Measurements from ENCODE around the gene FAM120B.

FAM120B gene

GRCh38 chr6:170366248-170366960 is 59.8 kb downstream of the FAM120B start:
- TF ChIP-seq GATA2 (IDR thresholded peaks at IDR 0.05; ENCODE audit: low read depth, low read length): no peak
- no peak for TF ChIP-seq GATA3 (IDR thresholded peaks at IDR 0.05; ENCODE audit: low read depth, low read length)

GRCh38 chr6:170367241-170367640 is 60.7 kb downstream of the FAM120B start:
- TF ChIP-seq GATA3 (IDR thresholded peaks at IDR 0.05; ENCODE audit: low read depth, low read length) (no peak), GATA2 (IDR thresholded peaks at IDR 0.05; ENCODE audit: low read depth, low read length) (no peak)

DNA sequence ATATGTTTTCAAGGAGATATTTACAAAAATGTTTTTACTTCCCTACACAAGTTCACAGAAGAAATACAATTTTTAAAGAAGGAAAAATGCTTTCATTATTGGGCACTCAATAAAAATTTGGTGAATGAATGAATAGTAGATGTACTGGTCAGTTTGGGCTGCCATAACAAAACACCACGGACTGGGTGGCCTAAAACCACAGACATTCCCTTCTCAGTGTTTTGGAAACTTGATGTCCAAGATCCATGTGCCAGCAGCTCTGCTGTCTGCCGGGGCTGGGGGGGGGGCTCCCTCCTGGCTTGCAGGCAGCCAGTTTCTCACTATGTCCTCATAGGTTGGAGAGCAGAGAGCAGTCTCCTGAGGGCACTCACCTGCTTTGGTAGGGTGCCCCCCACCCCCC is 62.0 kb downstream of the FAM120B start:
- TF ChIP-seq GATA3 (IDR thresholded peaks at IDR 0.05; ENCODE audit: low read depth, low read length) (no peak), GATA2 (IDR thresholded peaks at IDR 0.05; ENCODE audit: low read depth, low read length) (no peak)

GRCh38 chr6:170369403-170369802 is 62.8 kb downstream of the FAM120B start:
- TF ChIP-seq GATA2 (IDR thresholded peaks at IDR 0.05; ENCODE audit: low read depth, low read length) (no peak), GATA3 (IDR thresholded peaks at IDR 0.05; ENCODE audit: low read depth, low read length) (no peak)

DNA sequence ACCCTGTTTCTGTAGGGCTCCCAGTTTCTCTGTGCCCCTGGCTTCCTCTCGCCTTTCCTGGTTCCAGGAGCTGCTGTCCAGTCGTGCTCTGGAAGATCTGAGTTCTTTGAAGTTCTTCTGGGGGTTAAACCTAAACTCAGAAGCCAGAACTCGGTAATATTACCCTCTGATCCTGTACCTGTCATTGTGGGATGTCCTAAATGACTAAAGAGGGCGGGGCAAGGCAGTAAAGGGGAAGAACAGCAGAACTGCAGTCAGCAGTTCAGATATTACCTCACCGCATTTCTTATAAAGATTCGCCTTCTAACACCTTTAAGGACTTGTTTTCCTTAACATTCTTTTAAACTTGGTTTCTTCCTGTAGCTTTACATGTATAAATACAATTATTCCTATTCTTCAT is 63.9 kb downstream of the FAM120B start:
- no peak for TF ChIP-seq GATA2 (IDR thresholded peaks at IDR 0.05; ENCODE audit: low read depth, low read length)
- no peak for TF ChIP-seq GATA3 (IDR thresholded peaks at IDR 0.05; ENCODE audit: low read depth, low read length)

DNA sequence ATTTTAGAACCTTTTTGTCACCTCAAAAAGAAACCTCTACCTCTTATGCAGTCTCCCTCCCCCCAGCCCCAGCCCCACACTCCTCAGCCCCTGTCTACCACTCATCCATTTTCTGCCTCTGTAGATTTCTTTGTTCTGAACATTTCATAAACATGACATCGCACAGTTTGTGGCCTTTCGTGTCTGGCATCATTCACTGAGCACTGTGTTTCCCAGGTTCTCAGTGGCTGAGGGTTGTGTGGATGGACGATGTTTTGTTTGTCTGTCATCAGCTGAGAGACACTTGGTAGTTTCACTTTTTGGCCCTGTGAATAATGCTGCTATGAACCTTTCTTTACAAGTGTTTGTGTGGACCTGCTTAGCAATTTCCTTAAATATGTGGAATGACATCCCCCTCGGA is 64.5 kb downstream of the FAM120B start:
- TF ChIP-seq GATA3 (IDR thresholded peaks at IDR 0.05; ENCODE audit: low read depth, low read length) (no peak), GATA2 (IDR thresholded peaks at IDR 0.05; ENCODE audit: low read depth, low read length) (no peak)

GRCh38 chr6:170371588-170371987 is 65.0 kb downstream of the FAM120B start:
- TF ChIP-seq GATA2 (IDR thresholded peaks at IDR 0.05; ENCODE audit: low read depth, low read length) (no peak), GATA3 (IDR thresholded peaks at IDR 0.05; ENCODE audit: low read depth, low read length) (no peak)

GRCh38 chr6:170372380-170373325 is 66.1 kb downstream of the FAM120B start:
- TF ChIP-seq GATA3 (IDR thresholded peaks at IDR 0.05; ENCODE audit: low read depth, low read length) (no peak), GATA2 (IDR thresholded peaks at IDR 0.05; ENCODE audit: low read depth, low read length) (no peak)

DNA sequence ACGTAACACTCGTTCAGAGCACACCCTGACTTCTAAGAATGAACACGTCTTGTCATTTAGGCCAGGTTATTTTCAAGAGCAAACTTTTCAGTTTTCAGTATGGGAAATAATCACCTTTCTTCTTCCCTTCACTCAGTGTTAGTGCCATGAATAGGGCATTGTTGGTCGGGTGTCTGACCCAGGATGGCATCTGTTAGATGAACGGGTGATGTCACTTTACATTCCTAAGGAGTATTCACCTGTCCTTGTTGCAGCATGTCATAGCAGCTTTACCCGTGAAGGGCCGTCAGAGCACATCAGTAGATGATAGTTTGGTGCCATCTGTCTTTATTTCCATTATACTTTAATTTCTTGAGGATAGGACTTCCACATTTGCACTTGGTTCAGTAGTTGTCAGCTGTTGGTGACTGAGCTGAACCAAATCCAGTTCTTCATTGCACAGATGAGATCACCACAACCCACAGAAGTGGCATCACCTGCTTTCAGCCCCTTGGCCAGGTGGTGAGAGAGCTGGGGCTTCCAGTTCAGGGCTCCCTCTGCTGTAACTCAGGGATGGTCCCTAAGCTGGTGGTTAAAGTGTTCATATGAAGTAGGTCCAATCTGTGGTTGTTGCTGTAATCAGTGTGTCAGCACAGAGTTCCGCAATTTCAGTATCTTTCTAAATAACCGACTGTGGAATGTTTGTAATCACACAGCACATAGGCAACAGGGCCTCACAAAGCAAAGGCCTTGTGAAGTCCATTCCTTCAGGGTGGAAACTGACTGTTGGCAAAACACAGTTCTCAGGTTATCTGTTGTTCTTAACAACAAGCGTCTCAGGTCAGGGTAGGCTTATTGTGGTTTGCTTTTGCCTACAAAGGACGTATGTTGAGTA is 68.2 kb downstream of the FAM120B start:
- TF ChIP-seq GATA3 (IDR thresholded peaks at IDR 0.05; ENCODE audit: low read depth, low read length): no peak
- no peak for TF ChIP-seq GATA2 (IDR thresholded peaks at IDR 0.05; ENCODE audit: low read depth, low read length)

DNA sequence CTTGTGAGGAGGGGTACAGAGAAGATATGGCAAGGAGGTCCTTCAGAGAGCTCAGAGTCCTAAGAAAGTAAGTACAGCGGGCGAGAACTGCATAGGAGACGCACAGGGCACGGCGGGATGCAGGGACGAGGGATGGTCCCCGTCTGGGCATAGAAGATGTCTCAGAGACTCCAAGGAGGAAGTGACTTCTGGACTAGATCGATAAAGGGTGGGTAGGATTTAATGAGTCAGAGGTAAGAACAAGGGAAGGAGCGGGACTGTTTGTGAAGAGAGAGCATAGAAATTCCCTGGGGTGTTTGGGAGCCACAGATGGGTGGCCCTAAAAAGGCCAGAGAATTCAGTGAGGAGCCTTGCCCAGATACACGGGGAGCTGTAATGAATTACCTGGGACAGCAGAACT is 69.1 kb downstream of the FAM120B start:
- TF ChIP-seq GATA3 (IDR thresholded peaks at IDR 0.05; ENCODE audit: low read depth, low read length): no peak
- no peak for TF ChIP-seq GATA2 (IDR thresholded peaks at IDR 0.05; ENCODE audit: low read depth, low read length)

DNA sequence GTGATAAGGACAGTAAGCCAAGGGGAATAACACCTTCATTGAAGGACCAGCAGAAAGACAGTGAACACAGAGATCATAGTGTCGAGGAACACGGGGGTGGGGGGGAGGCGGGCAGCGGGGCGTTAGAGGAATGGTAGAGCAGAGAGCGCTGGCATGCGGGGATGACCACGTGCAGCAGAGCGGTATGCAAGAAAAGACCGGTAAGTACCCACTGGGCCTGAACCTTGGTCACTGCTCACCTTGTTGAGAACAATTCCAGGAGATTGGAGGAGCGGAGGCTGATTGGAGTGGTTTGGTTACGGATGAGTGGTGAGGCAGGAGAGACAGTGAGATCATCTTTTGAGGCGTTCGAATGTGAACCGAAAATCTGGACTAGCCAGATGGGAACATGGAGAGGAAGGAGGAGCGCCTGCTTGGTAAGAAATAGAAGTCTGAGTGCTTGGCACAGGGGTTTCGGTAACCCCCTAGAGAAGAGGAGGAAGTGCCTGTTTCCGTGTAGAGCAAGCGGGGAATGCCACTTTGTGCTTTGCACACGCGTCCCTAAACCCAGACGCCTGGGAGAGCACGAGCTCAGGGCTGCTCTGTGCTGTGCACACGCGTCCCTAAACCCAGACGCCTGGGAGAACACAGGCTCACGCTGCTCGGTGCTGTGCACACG is 70.0 kb downstream of the FAM120B start:
- no peak for TF ChIP-seq GATA3 (IDR thresholded peaks at IDR 0.05; ENCODE audit: low read depth, low read length)
- TF ChIP-seq GATA2 (IDR thresholded peaks at IDR 0.05; ENCODE audit: low read depth, low read length): no peak

DNA sequence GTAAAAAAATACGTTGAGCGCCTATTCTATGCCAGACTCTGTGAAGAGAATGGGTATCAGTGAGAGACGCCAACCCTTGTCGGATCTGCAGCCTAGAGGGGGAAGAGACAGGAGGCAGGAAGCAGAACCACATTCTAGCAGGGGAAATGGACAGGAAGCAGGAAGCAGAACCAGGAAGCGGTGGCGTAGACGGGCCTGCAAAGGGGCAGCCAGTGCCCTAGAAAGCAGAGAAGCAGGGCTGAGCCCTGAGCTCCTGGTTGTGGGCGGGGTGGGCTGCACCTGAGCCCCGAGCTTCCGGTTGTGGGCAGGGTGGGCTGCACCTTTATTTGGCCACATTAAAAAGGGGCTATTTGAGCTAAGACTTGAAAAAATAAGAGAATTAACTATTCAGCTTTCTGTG is 71.9 kb downstream of the FAM120B start:
- TF ChIP-seq GATA2 (IDR thresholded peaks at IDR 0.05; ENCODE audit: low read depth, low read length) (no peak), GATA3 (IDR thresholded peaks at IDR 0.05; ENCODE audit: low read depth, low read length) (no peak)

DNA sequence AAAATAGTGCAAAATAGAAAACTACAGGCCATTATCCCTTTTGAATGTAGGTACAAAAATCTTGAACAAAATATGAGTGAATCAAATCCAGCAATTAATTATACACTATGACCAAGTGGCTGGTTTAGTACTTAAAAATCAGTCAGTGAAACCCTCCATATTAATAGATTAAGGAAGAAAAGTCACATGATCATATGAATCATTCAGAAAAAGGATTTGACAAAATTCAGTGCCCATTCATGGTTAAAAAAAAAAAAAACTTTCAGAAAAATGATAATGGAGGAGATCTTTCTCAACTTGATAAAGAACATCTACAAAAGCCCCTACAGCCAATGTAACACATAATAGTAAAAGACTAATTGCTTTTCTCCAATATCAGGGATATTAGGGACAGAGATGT is 75.0 kb downstream of the FAM120B start:
- no peak for TF ChIP-seq GATA2 (IDR thresholded peaks at IDR 0.05; ENCODE audit: low read depth, low read length)
- TF ChIP-seq GATA3 (IDR thresholded peaks at IDR 0.05; ENCODE audit: low read depth, low read length): no peak

Data from SH-SY5Y (cell line).